SU-DHL-6 (cell line): Measurements from ENCODE around the gene PARD6G.

Source experiments
- CTCF ChIP-seq: fragments of 200-600 bp; sonication (generic); IDR thresholded peaks from one replicate; pipeline ENCODE4 v1.5.1; 2017; ENCODE audit warnings: antibody characterized with exemption, mild to moderate bottlenecking, low read length, moderate library complexity; ENCODE audit not compliant: insufficient read depth, poor library complexity, severe bottlenecking
- EZH2phosphoT487 ChIP-seq: fragments of 200-600 bp; sonication (generic), shearing (Covaris generic); conservative IDR thresholded peaks from 2 replicates; pipeline ENCODE4 v1.6.1; 2018; ENCODE audit warnings: mild to moderate bottlenecking, antibody characterized with exemption, low read length, moderate library complexity, mixed read lengths

GRCh38 chr18:80140455-80140985 is 106.8 kb downstream of the PARD6G start:
- TF ChIP-seq CTCF: no peak
- no peak for TF ChIP-seq EZH2phosphoT487
